Left hindlimb (tissue), 1 donor: ENCODE results near the gene ADCYAP1R1.

ENCODE experiments used
- DNase-seq: peaks from one replicate; pipeline ENCODE4 v3.0.0-alpha.2; 2018

The ADCYAP1R1 gene

GRCh38 chr7:31092606-31093005 lies 40.5 kb downstream of the ADCYAP1R1 start:
- no peak for DNase-seq

DNA sequence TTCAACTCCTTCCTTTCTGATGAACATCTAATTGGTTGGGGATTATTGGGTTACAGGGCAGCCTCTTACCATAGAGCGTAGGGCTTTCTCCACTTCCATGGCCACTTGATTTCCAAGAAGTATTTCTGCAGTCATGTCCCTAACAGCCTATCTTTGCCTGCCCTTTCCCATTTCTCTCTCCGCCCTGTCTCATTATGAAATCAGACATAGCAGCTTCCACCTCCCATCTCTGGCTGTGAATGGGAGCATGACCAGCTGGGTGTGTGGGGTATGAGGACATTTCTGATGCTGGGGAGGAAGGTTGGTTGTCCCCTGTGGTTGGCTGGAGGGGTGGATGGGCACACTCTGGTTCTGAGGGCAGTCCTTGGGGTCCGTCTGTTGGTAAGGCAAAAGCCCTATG lies 41.2 kb downstream of the ADCYAP1R1 start:
- no peak for DNase-seq

DNA sequence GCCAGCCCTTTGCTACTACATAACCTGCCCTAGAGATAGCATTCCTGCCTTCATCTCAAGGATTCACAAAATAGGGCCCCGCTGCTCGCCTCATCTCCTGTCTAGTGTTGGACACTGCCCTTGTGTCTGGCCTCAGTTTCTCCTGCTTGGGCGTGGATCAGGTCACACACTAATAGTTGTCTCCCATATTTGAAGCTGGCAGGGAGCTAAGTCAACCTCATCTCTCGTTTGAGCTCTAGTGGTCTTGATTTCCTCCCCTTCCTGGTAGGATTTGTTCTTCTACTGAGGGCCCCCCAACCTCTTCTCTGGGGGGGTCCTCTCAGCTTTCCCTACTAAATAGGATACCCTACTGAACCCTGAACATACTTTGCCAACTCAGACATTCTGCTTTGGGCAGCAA lies 42.2 kb downstream of the ADCYAP1R1 start:
- DNase-seq = no peak

DNA sequence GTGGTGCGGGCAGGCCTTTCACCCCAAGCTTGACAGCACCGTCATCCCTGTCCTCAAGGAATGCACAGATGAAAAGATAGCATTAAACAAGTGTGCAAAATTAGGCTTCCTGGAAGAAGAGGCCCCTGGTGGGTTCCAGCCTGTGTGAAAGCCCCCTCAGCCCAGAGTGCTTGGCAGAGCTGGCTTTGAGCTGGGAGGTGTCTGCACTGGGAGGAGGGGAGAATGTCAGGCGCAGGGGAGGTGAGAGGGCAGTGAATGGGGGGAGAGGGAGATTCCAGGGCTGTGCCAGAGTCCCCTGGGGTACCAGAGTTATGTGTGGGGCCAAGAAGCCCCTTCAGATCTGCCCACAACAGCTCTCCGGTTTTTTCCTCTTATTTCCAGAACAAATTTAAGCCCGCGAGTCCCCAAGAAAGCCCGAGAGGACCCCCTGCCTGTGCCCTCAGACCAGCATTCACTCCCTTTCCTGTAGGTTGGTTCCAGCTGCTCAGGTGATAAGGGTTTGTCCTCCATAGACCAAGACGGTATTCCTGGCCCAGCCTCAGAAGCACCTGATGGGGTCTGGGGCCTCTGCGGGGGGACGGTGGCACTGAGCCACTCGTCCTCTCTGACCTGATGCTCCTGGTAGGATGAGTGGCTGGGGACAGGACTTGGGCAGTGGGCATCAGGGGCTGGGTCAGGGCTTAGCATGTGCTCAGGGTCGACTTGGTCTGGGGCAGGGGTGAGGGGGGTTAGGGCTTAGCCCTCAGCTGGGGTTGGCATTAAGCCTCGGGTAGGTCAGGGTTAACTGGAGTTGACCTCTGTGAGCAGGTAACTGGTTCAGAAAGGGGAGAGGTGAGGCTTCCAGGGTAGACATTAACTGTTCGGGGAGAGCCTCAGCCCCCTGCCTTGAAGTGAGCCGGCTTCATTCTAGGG lies 43.4 kb downstream of the ADCYAP1R1 start:
- no peak for DNase-seq

DNA sequence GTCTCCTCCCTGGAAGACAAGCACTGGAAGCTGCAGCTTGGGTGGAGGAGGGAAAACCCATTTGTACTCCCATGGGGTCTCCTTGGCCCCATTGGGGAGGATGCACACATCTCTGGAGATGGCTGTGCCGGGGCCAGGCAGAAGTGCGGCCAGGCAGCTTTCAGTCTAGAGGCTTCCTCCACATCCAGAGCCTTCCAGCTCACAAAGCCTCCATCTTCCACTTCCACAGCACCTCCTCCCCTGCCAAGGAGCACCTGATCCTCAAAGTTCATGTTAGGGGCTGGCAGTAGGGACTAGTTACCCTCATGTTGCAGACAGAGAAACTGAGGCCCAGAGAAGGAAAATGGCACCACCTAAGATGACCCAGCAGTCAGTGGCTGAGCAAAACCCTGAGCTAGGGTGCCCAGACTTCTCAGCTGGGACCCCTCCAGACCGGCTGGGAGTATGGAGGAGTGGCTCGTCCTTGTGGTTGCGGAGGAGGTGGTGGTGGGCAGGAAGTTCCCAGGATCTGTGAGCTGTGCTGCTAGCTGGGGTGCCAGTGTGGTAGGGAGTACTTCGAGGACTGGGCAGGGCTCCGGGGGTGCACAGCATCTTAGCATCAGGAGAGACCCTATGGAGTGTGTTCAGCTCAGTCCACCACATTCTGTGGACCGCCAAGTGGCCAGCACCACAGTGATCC lies 44.2 kb downstream of the ADCYAP1R1 start:
- no peak for DNase-seq

GRCh38 chr7:31096877-31097258 lies 44.8 kb downstream of the ADCYAP1R1 start:
- DNase-seq = no peak

DNA sequence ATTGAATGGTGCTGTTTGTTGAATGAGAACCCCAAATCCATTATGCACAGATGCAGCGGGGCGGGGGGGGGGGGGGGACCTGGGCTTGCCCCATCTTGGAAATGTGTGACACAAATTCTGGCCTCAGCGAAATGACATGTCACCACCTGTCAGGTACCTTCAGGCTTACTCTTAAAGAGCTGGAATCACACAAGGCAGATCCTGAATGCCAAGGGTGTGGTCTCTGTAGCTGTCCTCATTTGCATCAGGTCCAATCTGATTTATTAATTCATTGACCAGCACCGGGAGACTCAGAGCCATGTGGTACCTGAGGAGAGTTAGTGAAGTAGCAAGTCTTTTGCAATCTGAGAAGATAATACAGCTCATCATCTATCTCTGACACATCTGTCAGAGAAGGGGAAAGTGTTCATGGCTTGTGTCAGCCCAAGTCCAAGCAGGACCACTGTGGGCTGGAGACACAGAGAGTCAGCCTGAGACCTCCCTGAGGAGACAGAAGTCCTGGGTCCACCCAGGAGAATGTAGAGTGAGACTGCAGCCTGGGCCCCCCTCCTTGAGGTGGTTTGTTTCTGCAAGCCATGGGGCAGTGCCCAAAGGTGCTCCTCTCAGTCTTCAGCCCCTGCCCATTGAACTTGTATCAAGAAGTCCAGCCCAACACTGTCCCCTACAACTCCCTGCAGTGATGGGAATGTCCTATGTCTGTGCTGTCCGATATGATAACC lies 46.7 kb downstream of the ADCYAP1R1 start:
- DNase-seq = no peak

DNA sequence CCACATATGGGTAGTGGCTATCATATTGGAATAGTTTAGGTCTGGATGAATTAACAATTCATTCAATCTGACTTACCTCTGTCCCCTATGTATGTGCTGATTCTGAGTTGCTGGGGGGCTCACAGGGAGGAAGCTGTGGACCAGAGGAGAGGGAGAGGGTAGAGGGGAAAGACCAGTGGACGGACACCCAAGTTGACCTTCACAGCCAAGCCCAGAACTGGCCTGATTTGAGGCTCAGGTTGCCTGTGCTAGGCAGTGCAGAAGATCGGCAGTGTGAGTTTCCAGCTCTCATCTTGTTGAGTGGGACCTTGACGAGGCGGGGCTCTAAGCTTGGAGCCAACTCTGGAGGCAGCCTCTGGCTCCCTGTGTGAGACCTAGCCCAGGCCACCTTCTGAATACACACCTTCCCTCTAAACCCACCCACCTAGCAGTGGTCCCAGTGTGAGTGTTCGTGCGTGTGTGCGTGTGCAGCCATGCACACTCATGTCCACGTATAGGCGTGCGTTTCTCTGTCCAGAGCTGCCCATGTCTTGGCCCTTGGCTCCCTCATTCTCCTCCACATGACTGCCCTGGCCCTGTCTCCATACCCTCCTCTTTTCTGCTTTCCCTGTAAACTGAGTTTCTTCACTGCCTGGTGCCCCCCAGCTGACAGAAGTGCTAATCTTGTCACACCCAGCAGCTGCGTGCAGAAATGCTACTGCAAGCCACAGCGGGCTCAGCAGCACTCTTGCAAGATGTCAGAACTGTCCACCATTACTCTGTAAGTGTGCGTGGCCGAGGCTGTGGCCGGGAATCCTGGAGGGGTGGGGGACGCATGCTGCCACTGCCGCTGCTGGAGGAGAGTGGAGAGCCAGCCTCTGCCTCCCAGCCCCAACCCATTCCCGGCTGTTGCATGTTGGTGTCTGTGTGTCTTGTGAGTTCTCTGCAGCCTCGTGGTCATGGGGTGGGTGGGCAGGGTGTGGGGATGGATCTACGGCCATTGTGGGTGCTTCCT lies 47.6 kb downstream of the ADCYAP1R1 start:
- no peak for DNase-seq

DNA sequence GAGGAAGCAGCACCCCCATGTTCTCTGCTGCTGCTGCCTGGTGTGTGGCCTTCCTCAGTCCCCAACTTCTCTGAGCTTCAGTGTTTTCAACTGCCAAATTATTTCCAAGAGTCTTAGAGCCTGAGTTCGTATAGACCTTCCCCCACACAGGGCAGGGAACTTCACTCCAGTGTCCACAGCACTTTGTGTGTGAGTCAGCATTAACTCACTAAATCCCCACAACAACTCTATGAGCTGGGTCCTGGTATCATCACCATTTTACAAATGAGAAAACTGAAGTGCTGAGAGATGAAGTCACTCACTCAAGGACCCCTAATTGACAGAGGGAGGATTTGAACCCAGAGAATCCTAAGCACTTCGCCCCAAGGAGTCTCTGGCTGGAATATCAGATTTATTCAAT lies 48.3 kb downstream of the ADCYAP1R1 start:
- DNase-seq = no peak

DNA sequence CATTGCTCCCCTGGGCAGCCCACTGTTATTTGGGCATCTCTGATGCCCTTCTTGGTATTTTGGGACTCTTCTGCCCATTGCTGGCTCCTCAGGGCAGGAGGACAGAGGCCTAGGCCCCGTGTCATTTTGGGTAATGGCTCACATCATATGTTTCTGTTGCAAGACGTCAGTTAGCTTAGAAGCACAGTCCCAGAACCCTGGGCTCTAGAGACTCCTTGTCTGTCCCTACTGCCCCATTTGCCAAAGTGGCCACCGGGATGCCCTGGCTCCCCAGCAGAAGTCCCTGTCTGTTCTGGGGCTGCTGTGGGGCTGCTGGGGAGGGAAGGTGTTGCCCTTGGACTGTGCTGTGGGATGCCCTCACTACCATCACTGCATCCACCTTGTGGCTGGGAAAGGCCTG lies 48.8 kb downstream of the ADCYAP1R1 start:
- DNase-seq = no peak

DNA sequence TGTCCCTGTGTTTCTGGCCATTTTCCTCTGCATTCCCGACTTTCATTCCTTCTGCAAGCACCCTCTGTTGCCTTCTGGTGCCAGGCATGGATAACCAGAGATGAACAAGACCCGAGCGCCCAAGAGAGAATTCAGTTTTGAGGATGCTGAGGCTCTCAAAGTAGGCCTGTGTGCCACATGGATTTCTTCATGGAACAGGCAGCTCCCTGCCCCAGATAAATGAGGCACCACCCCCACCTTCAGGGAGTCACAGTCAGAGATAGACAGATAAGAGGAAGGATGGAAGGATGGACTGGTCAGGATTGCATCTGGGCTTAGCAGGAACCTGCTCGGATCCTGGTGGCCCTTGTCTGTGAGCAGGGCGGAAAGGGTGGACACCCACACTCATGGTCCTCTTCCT lies 49.4 kb downstream of the ADCYAP1R1 start:
- no peak for DNase-seq

GRCh38 chr7:31102151-31102972 lies 50.3 kb downstream of the ADCYAP1R1 start:
- no peak for DNase-seq

GRCh38 chr7:31102973-31103850 lies 51.1 kb downstream of the ADCYAP1R1 start:
- no peak for DNase-seq

DNA sequence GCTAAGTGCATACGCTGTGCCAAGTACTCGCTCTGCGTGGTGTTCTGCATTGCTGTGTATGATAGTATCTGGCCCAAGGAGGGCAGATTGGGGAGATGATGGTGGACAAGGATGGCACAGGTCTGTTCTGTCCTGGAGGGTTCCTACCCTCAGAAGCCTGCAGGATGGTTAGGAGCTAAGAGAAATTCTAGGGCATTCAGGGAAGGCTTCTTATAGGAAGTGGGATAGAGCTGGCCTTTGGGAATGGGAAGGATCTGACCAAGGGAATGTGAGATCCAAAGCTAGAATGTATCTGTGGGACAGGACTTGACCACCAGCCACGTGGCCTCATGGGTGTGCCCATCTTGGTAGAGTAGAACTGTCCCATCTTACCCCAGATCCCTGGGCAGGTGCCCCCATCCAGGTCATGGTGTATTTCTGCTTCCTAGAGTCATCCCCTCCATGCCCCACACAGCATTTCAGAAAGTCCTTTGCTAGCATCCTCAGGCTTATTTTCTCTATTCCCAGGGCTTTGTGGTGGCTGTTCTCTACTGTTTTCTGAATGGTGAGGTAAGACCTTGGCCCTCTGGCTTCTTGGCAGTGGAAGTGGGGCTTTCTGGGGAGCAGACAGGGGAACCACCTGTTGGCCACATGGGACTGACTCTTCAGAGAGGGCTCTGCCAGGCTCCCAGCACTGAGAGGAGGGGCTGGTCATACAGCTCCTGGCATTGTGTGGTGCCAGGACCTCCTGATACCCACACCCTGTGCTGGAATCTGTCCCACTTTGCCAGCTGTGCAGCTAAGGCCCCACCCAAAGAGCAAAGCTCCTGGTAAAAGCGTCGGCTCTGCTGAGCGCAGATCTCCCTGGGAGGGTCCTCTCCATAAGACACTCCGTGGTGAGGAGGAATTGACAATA lies 52.5 kb downstream of the ADCYAP1R1 start:
- no peak for DNase-seq

DNA sequence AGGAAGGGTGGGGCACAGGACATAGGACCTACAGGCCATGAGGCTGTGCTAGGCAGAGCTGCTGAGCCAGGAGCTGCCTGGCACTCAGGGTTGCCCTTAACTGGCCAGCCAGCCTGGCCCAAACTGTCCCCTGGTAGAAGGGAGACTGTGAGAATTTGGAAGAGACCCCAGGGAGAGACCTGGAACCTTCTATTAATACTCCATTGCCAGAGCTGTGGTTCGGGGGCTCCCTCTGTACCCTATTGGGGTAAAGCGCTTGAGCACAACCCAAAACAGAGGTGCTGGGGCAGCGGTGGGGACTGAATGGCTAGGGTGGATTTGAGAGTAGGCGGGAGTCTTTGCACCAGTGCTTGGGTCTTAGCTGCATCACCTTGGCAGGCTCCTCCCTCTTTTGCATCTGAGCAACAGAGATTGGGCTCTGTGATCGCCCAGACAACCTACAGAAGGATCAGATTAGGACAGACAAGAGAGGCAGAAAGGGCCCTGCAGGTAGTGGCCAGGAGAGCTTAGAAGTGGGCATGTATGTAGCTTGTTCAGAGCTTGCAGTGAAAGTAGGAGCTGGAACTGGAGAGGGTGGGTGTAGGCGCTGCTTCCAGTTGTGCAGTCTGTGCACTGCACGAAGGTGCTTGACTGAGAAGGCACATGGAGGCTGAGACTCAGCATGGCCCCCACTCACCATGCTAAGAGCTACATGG lies 53.3 kb downstream of the ADCYAP1R1 start:
- no peak for DNase-seq

DNA sequence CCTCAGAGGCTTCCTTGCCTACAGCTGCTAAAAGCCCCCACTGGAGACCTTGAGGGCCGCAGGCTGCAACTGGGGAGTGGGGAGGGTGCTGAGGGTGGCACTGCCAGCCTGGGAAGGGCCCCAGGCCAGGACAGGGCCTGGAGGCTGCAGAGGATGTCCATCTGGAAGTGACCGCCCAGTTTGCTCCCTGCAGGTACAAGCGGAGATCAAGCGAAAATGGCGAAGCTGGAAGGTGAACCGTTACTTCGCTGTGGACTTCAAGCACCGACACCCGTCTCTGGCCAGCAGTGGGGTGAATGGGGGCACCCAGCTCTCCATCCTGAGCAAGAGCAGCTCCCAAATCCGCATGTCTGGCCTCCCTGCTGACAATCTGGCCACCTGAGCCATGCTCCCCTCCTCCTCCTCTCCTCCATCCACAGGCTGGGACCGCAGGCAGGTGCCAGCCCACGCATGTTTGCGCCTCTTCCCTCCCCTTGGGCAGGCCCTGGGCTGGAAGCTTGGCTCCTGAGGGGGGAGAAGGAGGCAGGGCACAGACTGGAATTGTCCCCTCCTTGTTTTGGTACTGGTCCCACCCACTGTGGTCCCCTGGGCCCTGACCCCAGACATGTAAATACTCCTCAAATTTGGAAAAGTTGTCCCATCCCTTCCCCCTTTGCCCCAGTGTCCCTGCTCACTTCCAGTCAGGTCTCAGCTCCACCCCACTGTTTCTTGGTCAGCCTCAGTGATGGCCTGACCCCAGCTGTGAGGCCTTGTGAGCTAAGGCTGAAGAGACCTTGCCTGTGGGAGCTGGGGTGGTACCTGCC lies 54.4 kb downstream of the ADCYAP1R1 start:
- no peak for DNase-seq
